IPS DF 6.9 (cell line): ENCODE measurements around the gene FGF14.

Experiments used
- DNase-seq: peaks from one replicate; pipeline ENCODE4 v3.0.0-alpha.2; 2013; ENCODE audit warnings: low read depth, low spot score
- H3K27ac ChIP-seq: one replicate; pipeline ENCODE4 v1.5.1; 2013; ENCODE audit warnings: low read length, control low read depth
- H3K27me3 ChIP-seq: 2 replicates; pipeline ENCODE4 v1.6.1; 2013; ENCODE audit warnings: mild to moderate bottlenecking, low read length; ENCODE audit not compliant: control insufficient read depth, insufficient read depth
- H3K36me3 ChIP-seq: 2 replicates; pipeline ENCODE4 v1.6.1; 2013; ENCODE audit warnings: low read length; ENCODE audit not compliant: control insufficient read depth, insufficient read depth
- H3K4me1 ChIP-seq: 2 replicates; pipeline ENCODE4 v1.6.1; 2013; ENCODE audit warnings: low read length; ENCODE audit not compliant: control insufficient read depth, insufficient read depth
- H3K4me3 ChIP-seq: 2 replicates; pipeline ENCODE4 v1.5.1; 2013; ENCODE audit warnings: mild to moderate bottlenecking, low read length
- H3K9me3 ChIP-seq: 2 replicates; pipeline ENCODE4 v1.6.1; 2013; ENCODE audit warnings: low read length, inconsistent platforms; ENCODE audit not compliant: control insufficient read depth, insufficient read depth
- WGBS: extraction: QIAGEN DNeasy Blood & Tissue Kit; methylation state at CpG from one replicate; pipeline ENCODE4 v1.1.7; 2013; ENCODE audit warnings: mixed read lengths, missing lambda C conversion rate; ENCODE audit not compliant: insufficient read length, insufficient coverage; 5-methylcytosine and 5-hydroxymethylcytosine counted together

The FGF14 gene

DNA sequence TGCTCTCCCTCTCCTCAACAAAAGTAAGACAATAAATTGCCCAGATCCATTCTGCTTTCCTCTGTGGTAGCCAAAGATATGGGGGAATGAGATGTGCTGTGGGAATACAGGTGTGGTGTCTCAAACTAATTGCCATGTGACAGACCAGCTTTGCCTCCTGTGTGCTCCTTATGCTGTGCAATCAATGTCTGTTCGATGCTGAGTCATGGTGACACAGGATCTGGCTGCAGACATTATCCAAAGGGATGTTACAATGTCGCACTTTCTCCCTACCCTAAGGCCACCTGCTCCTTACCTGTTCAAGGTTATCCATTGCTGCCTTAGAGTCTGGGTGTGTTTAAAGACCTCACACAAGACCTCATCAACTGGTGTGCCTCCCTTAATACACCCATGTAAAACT is 32.5 kb downstream of the FGF14 start:
- WGBS, result no CpG with 5 or more reads among the region's 2 CpGs

DNA sequence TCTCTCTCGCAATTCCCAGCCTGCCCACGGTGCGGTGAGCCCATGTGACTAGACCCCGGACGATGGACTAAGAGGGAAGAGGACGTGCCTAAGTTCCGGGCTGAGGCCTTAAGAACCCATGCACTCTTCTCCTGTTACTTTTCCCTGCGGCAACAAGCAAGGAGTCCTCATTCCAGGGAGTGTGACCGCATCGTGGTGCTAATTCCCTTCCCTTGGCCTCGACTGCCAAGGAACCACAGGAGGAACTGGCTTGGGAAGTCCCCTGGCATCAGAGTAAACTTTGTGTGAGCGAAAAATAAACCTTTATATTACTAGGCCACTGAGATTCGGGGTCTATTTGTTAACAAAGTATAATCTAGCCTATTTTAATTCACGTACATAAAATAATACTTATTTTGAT is 34.0 kb downstream of the FGF14 start:
- Histone ChIP-seq H3K4me1 (no peaks in the 10 kb centered on the region), H3K36me3 (no peaks in the 10 kb centered on the region), H3K4me3 (no peak overlapping the region), H3K27ac (no peak overlapping the region), H3K27me3 (no peaks in the 10 kb centered on the region), H3K9me3 (no peaks in the 10 kb centered on the region)
- no CpG with 5 or more reads among the region's 14 CpGs for WGBS
- DNase-seq, result no peak

More for the DNA sequence above, 32.5 kb downstream of the FGF14 start:
- Histone ChIP-seq H3K27me3 (no peaks in the 10 kb centered on the region), H3K9me3 (no peaks in the 10 kb centered on the region), H3K36me3 (no peaks in the 10 kb centered on the region), H3K4me1 (no peaks in the 10 kb centered on the region), H3K27ac (no peak overlapping the region), H3K4me3 (no peak overlapping the region)
- DNase-seq, result no peak

DNA sequence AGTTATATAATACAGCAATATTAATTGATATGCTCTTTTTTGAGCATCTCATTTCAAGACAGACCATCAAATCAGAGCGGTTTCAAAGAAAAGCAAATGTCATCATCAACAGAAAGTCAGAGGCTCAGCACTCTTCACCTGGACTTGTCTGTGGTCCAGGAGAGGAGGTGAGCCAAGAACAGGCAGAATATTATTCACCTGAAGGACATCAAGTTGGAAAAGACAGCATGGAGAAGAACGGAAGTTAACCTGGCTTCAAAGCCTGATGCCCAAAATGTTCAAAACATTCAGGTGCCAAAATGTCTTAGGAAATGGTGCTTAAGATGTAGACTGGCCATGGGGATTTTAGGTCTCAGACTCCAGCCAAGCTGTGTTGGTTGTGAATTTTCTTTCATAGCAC is 40.7 kb downstream of the FGF14 start:
- DNase-seq, result no peak
- Histone ChIP-seq H3K4me3 (no peak overlapping the region), H3K9me3 (no peaks in the 10 kb centered on the region), H3K4me1 (no peaks in the 10 kb centered on the region), H3K36me3 (no peaks in the 10 kb centered on the region), H3K27me3 (no peaks in the 10 kb centered on the region), H3K27ac (no peak overlapping the region)
- no CpG with 5 or more reads among the region's 2 CpGs for WGBS

DNA sequence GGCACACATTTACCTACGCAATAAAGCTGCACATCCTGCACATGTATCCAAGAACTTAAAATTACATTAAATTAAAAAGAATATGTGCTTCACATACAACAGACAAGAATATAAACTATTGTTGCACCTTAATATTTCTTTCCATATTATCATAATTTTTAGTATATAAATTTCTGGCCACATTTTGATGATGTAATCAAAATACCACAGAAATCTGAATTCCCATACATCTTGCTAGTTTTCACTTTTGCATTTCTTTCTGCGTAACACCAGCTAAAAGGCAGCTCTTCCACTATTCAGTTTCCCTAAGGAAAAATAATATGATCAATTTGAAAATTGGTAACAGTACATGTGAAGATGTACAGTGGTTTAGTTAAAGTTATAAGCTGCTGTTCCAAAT is 42.6 kb downstream of the FGF14 start:
- Histone ChIP-seq H3K27me3 (no peaks in the 10 kb centered on the region), H3K9me3 (no peaks in the 10 kb centered on the region), H3K27ac (no peak overlapping the region), H3K4me1 (no peaks in the 10 kb centered on the region), H3K4me3 (no peak overlapping the region), H3K36me3 (no peaks in the 10 kb centered on the region)
- DNase-seq, result no peak
- no CpG with 5 or more reads among the region's 2 CpGs for WGBS

DNA sequence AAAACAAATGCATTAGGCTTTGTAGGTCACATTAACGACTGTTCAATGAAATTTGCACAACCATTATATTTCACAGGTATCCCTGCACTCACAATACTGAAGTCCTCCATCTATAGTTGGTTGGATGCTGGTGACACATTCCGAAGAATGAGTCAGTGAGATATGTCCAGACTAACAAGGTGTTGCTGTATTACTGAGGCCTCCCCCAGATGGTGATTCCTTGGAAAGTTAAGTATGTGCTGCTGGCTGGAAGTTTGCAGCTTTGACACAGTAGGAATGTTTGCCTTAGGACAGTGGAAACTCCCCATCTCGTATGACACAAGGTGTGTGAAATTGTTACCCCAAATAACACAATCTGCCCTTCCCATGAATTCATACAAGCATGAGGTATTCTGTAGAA is 46.6 kb downstream of the FGF14 start:
- H3K27me3 ChIP-seq, result no peaks in the 10 kb centered on the region
- DNase-seq, result no peak
- no peaks in the 10 kb centered on the region for H3K9me3 ChIP-seq
- WGBS, result no CpG with 5 or more reads among the region's 3 CpGs
- no peak overlapping the region for H3K4me3 ChIP-seq
- H3K4me1 ChIP-seq, result no peaks in the 10 kb centered on the region
- H3K36me3 ChIP-seq, result no peaks in the 10 kb centered on the region
- no peak overlapping the region for H3K27ac ChIP-seq

DNA sequence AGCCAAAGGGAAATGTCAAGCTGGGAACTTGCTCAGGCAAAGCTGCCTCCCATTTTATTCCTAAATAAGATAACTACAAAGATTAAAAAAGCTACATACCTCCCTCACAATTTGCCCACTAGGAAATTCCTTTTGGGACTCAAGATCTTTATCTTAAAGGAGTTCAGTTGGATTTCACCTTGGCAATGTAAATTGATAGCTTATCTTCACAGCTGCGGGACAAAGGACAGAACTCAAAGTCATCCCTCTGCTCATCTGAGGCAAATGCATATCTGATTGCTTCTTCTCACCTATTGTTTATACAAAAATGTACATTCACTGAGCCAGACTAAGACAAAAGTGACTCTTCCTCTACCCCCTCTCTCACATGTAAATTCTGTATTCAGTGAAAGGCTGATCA is 47.8 kb downstream of the FGF14 start:
- DNase-seq, result no peak
- Histone ChIP-seq H3K27me3 (no peaks in the 10 kb centered on the region), H3K36me3 (no peaks in the 10 kb centered on the region), H3K27ac (no peak overlapping the region), H3K4me1 (no peaks in the 10 kb centered on the region), H3K9me3 (no peaks in the 10 kb centered on the region), H3K4me3 (no peak overlapping the region)
- no CpG with 5 or more reads among the region's 1 CpG for WGBS

DNA sequence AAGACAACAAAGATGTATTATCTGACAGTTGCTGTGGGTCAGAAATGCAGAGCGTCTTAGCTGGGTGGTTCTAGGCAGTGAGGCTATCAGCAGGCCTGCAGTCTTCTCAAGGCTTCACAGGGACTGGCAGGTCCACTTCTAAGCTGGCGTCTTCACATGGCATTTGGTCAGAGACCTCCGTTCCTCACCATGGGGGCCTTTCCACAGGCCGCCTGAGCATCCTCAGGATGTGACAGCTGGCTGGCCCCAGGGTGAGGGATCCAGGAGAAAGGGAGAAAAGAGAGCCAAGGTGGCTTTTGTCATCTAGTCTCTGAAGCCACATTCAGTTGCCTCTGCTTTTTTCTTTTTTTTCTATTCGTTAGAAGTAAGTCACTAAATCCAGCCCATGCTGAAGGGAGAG is 50.3 kb downstream of the FGF14 start:
- no peak overlapping the region for H3K27ac ChIP-seq
- no peaks in the 10 kb centered on the region for H3K36me3 ChIP-seq
- no peak overlapping the region for H3K4me3 ChIP-seq
- no peak for DNase-seq
- H3K4me1 ChIP-seq, result no peaks in the 10 kb centered on the region
- H3K27me3 ChIP-seq, result no peaks in the 10 kb centered on the region
- no peaks in the 10 kb centered on the region for H3K9me3 ChIP-seq
- no CpG with 5 or more reads among the region's 5 CpGs for WGBS

DNA sequence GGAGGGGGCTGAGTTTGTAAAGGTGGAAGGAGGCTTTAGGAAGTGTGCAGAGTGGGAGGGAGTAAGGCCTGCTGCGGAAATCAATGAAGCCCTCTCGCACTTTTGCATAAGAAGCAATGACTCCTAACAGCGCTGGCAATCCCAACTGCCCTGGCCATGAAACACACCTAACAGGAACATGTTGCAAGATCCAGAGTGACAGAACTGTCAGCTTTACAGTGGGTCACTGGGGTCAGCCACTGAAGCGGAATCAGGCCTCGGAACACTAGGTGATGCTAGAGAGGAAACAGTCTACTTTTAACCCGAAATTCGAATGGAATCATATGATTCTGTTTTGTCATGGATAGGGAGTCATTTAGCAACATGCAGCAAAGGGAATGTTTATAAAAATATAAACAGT is 54.4 kb downstream of the FGF14 start:
- Histone ChIP-seq H3K27me3 (no peaks in the 10 kb centered on the region), H3K4me1 (no peaks in the 10 kb centered on the region), H3K9me3 (no peaks in the 10 kb centered on the region), H3K36me3 (no peaks in the 10 kb centered on the region), H3K4me3 (no peak overlapping the region), H3K27ac (no peak overlapping the region)
- DNase-seq, result no peak
- WGBS, result no CpG with 5 or more reads among the region's 7 CpGs

DNA sequence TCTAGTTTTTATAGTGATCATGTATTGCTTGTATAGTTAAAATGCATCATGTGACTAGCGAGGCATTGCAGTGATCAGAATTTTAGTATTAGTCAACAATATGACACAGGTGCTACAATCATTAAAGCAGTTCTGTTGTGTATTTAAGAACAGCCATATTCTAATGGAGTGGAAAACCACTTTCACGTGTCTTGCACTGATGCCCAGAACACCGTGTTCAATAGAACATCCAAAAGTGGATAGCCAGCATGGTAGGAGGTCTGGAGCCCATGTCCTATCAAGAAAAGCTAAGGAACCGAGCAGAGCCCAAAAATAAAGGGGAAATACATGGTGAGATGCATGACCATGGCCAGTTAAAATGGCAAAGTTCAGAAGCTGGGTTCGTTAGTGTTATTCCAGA is 55.1 kb downstream of the FGF14 start:
- no peaks in the 10 kb centered on the region for H3K36me3 ChIP-seq
- H3K4me1 ChIP-seq, result no peaks in the 10 kb centered on the region
- no peak overlapping the region for H3K4me3 ChIP-seq
- no peak for DNase-seq
- no peaks in the 10 kb centered on the region for H3K27me3 ChIP-seq
- no peaks in the 10 kb centered on the region for H3K9me3 ChIP-seq
- WGBS, result no CpG with 5 or more reads among the region's 5 CpGs
- no peak overlapping the region for H3K27ac ChIP-seq

DNA sequence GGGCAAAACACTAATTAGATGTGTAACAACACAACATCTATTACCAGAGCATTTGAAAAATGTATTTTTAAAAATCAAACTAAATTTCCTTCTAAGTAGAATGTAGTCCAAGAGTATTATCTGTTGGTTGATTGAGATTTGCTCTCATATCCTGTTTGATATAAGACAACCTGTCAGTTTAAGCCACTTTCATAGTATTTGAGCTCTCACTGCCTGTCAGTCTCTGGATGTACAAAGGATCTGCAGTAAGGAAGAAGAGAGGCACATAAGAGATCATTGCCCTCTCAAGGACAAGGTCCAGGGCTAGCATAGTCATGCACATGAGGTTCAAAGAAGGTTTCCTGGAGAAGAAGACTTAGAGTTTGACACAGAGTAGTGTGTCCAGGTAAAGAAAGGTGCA is 57.4 kb downstream of the FGF14 start:
- no peak for DNase-seq
- no peak overlapping the region for H3K27ac ChIP-seq
- H3K4me3 ChIP-seq, result no peak overlapping the region

DNA sequence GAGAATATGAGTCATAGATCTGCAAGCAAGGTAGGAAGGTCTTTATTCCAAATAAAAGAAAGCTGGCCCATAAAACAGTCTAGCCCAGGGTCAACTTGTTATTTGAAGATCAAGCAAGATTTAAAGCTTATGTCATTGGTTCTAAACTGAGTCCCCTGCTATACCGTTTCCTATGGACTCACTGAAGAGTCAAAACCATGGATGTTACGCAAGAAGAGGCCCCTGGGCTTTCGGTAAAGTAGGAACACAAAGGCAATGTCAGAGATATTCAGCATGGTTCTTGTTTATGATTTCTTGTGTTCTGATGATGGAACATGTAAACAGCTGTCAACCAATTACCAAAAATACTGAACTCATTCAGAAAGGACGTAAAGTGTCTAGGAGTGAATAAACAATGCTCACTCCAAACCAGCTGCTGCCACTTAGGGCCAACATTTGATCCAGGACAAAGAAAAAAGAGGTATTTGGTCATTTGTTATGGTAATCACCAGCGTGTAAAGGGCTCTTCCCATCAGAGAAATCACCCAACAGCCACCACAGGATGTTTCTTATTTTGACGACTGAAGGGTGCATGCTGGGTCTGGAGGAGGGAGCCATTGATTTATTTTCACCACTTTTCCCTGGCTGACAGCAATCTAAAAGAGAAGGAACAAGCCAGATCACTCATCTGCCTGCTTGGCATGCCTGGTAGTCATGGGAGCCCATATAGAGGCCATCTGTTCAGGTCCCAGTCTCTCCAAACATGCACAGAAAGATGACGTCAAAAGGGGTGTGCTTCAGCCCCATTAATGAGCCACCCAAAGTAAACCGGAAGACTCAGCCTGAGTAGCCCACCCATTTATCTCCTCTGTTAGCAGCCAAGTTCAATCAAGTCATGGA is 68.3 kb downstream of the FGF14 start:
- Histone ChIP-seq H3K4me1 (peaks cover 4% of the 10 kb centered on the region; the same call in 1 of the 2 replicates), H3K9me3 (no peaks in the 10 kb centered on the region), H3K36me3 (no peaks in the 10 kb centered on the region), H3K27me3 (no peaks in the 10 kb centered on the region), H3K27ac (no peak overlapping the region), H3K4me3 (no peak overlapping the region)
- no peak for DNase-seq
- WGBS, result no CpG with 5 or more reads among the region's 8 CpGs

More for the DNA sequence above, 57.4 kb downstream of the FGF14 start:
- Histone ChIP-seq H3K4me1 (no peaks in the 10 kb centered on the region), H3K9me3 (no peaks in the 10 kb centered on the region), H3K27me3 (no peaks in the 10 kb centered on the region), H3K36me3 (no peaks in the 10 kb centered on the region)
